ENCODE measurements around the gene MOB1B.

DNA sequence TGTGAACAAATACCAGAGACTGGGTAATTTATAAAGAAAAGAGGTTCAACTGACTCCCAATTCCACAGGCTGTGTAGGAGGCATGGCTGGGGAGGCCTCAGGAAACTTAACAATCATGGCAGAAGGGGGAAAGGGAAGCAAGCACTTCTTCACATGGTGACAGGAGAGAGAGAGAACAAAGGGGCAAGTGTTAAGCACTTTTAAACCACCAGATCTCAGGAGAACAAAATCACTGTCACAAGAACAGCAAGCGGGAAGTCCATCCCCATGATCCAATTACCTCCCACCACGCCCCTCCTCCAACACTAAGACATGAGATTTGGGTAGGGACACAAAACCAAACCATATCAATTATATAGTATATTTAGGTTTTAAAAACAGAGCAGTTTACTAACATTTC is 30.8 kb downstream of the MOB1B start:
- TF ChIP-seq, protein P1, sequence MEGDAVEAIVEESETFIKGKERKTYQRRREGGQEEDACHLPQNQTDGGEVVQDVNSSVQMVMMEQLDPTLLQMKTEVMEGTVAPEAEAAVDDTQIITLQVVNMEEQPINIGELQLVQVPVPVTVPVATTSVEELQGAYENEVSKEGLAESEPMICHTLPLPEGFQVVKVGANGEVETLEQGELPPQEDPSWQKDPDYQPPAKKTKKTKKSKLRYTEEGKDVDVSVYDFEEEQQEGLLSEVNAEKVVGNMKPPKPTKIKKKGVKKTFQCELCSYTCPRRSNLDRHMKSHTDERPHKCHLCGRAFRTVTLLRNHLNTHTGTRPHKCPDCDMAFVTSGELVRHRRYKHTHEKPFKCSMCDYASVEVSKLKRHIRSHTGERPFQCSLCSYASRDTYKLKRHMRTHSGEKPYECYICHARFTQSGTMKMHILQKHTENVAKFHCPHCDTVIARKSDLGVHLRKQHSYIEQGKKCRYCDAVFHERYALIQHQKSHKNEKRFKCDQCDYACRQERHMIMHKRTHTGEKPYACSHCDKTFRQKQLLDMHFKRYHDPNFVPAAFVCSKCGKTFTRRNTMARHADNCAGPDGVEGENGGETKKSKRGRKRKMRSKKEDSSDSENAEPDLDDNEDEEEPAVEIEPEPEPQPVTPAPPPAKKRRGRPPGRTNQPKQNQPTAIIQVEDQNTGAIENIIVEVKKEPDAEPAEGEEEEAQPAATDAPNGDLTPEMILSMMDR (conservative IDR thresholded peaks at IDR 0.05), result no peak
- no peak for TF ChIP-seq EZH2 (IDR thresholded peaks at IDR 0.05; ENCODE audit: low read depth)
